ENCODE measurements around the gene GTF3C4.

DNA sequence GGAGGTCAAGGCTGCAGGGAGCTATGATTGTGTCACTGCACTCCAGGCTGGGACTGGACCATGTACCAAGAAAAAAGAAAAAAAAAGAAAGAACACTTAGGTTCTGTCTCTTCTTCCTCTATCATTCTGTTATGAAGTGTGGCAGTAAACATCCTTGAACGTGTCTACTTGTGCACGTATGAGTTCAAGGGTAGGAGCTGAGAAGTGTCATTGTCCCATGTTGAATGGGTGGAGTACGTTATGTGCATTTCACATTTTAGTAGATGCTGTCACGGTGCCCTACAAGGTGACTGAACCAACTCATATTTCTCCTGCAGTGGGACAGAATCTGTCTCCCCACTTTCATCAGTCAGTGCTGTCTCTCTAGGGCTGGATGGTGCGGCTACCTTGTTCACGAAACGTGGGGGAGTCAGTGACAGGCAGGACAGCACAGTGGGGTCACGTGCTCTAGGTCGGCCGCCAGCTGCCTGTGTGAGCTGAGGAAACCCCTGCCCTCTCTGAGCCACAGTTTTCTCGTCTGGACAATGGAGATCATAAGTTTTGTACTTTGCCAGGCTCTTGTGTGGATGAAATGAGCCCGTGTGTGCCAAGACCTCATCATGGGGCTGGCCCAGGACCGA is 47.2 kb downstream of the GTF3C4 start:
- TF ChIP-seq, protein P1, sequence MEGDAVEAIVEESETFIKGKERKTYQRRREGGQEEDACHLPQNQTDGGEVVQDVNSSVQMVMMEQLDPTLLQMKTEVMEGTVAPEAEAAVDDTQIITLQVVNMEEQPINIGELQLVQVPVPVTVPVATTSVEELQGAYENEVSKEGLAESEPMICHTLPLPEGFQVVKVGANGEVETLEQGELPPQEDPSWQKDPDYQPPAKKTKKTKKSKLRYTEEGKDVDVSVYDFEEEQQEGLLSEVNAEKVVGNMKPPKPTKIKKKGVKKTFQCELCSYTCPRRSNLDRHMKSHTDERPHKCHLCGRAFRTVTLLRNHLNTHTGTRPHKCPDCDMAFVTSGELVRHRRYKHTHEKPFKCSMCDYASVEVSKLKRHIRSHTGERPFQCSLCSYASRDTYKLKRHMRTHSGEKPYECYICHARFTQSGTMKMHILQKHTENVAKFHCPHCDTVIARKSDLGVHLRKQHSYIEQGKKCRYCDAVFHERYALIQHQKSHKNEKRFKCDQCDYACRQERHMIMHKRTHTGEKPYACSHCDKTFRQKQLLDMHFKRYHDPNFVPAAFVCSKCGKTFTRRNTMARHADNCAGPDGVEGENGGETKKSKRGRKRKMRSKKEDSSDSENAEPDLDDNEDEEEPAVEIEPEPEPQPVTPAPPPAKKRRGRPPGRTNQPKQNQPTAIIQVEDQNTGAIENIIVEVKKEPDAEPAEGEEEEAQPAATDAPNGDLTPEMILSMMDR (IDR thresholded peaks at IDR 0.05; ENCODE audit: insufficient read depth, low read length, poor library complexity, severe bottlenecking) = no peak
- TF ChIP-seq EZH2phosphoT487 (conservative IDR thresholded peaks at IDR 0.05; ENCODE audit: low read length) = no peak

Data from SU-DHL-6 (cell line).